ENCODE data around the gene MYO18A.

MYO18A gene

DNA sequence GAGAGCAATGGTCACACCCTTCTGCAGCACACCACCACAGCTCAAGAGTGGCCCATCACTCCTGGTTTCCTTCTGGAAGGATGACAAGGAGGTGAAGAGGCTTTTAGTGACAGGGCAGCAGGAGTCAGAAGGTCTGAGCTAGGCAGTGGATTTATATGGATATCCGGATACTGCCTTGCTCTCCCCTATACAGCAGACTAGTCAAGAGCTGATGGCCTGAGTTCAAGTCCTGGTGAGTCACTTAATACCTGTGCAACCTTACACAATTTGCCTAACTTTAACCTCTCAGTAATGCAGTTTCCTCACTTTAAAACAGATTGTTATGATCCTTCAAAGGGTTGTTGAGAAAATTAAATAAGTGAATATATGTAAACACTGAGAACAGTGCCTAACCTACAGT is 22.9 kb downstream of the MYO18A start:
- TF ChIP-seq, protein P1, sequence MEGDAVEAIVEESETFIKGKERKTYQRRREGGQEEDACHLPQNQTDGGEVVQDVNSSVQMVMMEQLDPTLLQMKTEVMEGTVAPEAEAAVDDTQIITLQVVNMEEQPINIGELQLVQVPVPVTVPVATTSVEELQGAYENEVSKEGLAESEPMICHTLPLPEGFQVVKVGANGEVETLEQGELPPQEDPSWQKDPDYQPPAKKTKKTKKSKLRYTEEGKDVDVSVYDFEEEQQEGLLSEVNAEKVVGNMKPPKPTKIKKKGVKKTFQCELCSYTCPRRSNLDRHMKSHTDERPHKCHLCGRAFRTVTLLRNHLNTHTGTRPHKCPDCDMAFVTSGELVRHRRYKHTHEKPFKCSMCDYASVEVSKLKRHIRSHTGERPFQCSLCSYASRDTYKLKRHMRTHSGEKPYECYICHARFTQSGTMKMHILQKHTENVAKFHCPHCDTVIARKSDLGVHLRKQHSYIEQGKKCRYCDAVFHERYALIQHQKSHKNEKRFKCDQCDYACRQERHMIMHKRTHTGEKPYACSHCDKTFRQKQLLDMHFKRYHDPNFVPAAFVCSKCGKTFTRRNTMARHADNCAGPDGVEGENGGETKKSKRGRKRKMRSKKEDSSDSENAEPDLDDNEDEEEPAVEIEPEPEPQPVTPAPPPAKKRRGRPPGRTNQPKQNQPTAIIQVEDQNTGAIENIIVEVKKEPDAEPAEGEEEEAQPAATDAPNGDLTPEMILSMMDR (conservative IDR thresholded peaks at IDR 0.05): no peak
- TF ChIP-seq ZFX (IDR thresholded peaks at IDR 0.05): no peak
- H3K27ac ChIP-seq: no peak overlapping the region

DNA sequence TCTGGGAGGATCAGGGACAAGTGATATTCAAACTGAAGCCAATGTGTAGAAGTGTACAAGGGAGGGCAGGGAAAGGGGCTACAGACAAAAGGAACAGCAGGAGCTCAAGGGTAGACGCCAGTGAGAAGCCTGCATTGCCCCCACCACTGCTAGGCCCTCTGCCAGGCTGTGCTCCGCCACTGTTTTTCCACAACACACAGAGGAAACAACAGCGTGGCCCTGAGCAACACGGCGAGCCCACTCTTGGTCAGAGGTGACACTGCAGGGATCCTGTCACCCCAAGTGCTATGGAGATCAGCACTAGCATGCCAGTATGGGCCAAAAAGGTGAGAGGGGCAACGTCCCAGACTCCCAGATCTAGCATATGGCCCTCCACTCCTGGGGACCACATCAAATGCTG is 23.4 kb downstream of the MYO18A start:
- H3K27ac ChIP-seq: no peak overlapping the region

GRCh38 chr17:29155966-29156338 is 24.2 kb downstream of the MYO18A start:
- TF ChIP-seq, protein P1 (conservative IDR thresholded peaks at IDR 0.05): no peak
- no peak for TF ChIP-seq ZFX (IDR thresholded peaks at IDR 0.05)
- peak overlapping the region; percentile 3 for H3K27ac ChIP-seq

More for the DNA sequence above, 23.4 kb downstream of the MYO18A start:
- TF ChIP-seq, protein P1 (conservative IDR thresholded peaks at IDR 0.05): no peak
- TF ChIP-seq ZFX (IDR thresholded peaks at IDR 0.05): no peak

- TF ChIP-seq, protein P1 (conservative IDR thresholded peaks at IDR 0.05): no peak
- TF ChIP-seq ZFX (IDR thresholded peaks at IDR 0.05): no peak
- H3K27ac ChIP-seq: peak overlapping the region; percentile 3
Measured at GRCh38 chr17:29155227-29155965, 24.8 kb downstream of the MYO18A start.

GRCh38 chr17:29154516-29155226 is 25.5 kb downstream of the MYO18A start:
- TF ChIP-seq, protein P1 (conservative IDR thresholded peaks at IDR 0.05): no peak
- no peak for TF ChIP-seq ZFX (IDR thresholded peaks at IDR 0.05)
- H3K27ac ChIP-seq: peak overlapping the region; percentile 3; the same call in 1 of the 2 replicates

- no peak overlapping the region for H3K27ac ChIP-seq
- TF ChIP-seq, protein P1 (conservative IDR thresholded peaks at IDR 0.05): no peak
- TF ChIP-seq ZFX (IDR thresholded peaks at IDR 0.05): no peak
Measured at GRCh38 chr17:29151567-29151966, 28.6 kb downstream of the MYO18A start.

DNA sequence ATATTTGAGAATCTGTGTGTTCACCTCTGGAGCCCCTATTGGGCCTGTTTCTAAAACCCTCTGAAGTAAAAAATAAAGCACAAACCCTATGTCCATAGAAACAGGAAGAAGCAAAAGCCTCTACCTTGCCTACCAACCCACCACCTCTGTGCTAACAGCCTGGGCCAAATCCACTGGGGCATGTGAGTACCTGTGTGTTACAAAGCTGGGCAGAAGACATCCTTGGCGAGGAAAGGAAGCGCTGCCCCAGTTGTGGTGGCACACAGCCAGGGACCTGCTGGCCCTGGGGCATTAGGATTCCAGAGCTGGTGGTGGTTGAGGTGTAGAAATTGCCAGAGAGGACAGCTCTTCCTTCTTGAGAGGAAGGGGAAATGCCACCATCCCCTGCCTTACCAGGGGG is 30.0 kb downstream of the MYO18A start:
- TF ChIP-seq, protein P1 (conservative IDR thresholded peaks at IDR 0.05): no peak
- TF ChIP-seq ZFX (IDR thresholded peaks at IDR 0.05): no peak
- H3K27ac ChIP-seq: no peak overlapping the region

Data from C4-2B (cell line).